Measurements from ENCODE around the gene KLF7.

GRCh38 chr2:207202645-207203044 lies 36.9 kb upstream of the KLF7 start:
- TF ChIP-seq, protein P1, sequence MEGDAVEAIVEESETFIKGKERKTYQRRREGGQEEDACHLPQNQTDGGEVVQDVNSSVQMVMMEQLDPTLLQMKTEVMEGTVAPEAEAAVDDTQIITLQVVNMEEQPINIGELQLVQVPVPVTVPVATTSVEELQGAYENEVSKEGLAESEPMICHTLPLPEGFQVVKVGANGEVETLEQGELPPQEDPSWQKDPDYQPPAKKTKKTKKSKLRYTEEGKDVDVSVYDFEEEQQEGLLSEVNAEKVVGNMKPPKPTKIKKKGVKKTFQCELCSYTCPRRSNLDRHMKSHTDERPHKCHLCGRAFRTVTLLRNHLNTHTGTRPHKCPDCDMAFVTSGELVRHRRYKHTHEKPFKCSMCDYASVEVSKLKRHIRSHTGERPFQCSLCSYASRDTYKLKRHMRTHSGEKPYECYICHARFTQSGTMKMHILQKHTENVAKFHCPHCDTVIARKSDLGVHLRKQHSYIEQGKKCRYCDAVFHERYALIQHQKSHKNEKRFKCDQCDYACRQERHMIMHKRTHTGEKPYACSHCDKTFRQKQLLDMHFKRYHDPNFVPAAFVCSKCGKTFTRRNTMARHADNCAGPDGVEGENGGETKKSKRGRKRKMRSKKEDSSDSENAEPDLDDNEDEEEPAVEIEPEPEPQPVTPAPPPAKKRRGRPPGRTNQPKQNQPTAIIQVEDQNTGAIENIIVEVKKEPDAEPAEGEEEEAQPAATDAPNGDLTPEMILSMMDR (IDR thresholded peaks at IDR 0.05): no peak
- TF ChIP-seq POLR2A (IDR thresholded peaks at IDR 0.05): no peak
- TF ChIP-seq POLR2AphosphoS5 (IDR thresholded peaks at IDR 0.05): no peak
- no peak for TF ChIP-seq EP300 (IDR thresholded peaks at IDR 0.05)
